ENCODE results near the gene TRABD.
A peak's percentile ranks its signal among the peaks of the same experiment; 100 is the strongest.
"Not testable (repeated sequence)": the region's sequence is repeated elsewhere in the genome, so short reads cannot be mapped to it uniquely, and the experiment has no call there.

The TRABD gene
- total RNA-seq, result 183 to 235 reads per million in 2 donors

DNA sequence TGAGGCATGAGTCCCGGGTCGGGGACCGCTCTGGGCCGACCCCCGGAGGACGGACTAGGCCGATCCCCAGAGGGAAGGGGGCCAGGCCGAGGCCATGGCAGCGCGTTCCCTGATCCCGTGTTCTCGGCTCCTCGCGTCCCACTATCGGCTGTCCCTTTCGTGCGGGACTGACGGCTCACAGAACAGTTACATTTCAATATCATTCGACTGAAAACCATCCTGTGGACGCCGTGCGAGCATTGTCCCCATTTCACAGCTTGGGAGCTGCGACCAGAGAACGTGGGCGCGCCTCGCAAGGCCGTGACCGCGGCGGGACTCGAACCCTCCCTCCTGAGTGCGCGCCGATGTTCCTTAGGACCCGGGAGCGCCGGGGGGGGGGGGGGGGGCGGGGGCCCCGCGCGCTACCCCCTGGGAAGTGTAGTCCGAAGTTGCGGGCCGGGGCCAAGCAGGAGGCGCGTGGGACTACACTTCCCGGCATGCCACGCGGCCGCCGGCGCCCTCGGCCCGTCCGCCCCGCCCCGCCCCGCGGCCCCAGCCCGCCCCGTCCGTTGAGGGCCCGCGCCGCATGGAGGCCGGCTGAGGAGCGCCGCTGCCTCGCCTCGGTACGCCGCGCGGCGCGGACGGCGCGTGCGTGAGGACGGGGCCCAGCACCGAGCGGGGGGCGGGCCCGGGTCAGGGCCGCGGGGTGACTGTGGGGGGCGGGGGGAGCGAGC, at the start of gene TRABD:
Gene TRABD (plus strand): TSS at position 539 of the 713 bp plus-strand sequence. CDS start 7,148 bp downstream, outside the sequence.
- DNase-seq, result peak; percentile 84

- DNase-seq, result no peak
Observed at GRCh38 chr22:50136581-50137015, 49.1 kb upstream of the TRABD start.

GRCh38 chr22:50137277-50137676, 48.4 kb upstream of the TRABD start:
- not testable (repeated sequence) for DNase-seq

- DNase-seq, result no peak
Observed at GRCh38 chr22:50138041-50138440, 47.7 kb upstream of the TRABD start.

DNA sequence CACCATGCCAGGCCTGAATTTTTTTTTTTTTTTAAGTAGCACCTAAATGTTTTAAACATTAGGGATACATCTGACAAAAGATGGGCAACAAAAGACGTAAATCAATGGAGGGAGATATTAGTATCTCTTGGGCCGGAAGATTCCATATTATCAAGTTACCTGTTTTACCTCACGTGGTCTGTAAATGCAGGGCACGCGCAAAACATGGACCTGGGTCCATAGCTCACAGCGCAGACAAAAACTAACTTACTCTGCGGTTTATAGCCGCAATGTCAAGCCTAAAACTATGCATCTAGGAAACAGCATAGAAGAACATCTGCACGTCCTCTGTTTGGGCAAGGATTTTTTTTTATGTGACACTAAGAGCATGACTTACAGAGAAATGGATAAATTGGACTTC, 46.7 kb upstream of the TRABD start:
- DNase-seq, result no peak

DNA sequence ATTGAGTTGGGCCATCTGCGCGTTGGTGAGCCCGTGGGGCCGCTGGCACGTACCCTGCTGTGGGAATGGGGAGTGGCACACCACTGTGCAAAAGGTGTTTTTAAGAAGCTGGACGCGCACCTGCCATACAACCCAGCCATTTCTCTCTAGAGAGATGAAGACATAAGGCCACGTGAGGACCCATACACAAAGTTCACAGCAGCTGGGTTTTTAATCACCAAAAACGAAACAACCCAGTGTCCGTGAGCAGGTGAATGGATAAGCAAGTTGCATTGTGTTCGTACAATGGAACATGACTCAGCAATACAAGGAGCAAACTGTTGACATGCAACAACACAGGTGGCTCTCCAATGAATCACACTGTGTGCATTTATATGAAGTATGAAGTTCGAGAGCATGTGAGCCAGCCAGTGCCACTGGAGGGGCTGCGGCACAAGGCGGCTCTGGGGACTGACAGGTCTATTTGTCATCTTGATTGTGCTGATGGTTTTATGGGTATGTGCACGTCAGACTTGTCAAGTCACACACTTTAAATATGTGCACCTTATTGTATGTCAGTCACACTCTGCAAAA, 45.8 kb upstream of the TRABD start:
- no peak for DNase-seq

DNA sequence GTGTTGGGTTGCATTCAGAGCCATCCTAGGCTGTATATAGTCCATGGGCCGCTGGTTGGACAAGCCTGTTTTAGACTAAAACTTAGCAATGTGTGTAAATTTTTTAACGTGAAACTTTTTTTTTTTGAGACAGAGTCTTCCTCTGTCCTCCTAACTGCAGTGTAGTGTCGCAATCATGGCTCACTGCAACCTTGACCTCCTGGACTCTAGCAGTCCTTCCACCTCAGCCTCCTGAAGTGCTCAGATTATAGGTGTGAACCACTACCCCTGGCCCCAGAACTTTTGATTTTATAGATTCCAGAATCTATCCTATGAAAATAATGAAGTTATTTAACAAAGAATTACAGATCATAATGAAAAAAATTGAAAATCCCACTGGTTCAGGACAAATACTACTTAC, 45.1 kb upstream of the TRABD start:
- no peak for DNase-seq

DNA sequence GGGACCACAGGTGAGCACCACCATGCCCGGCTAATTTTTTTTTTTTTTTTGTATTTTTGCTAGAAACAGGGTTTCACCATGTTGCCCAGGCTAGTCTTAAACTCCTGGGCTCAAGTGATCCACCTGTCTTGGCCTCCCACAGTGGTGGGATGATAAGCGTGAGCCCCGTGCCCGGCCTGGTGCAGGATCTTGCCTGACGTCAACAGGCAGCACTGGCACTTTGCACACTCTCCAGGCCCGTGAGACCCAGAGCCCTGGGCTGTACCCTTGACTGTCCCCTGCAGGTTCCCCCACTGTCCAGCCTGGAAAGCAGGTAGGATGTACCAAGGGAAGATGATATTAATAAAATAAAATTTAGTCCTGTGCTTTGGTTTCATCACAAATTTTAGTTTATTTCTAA, 44.3 kb upstream of the TRABD start:
- no peak for DNase-seq

DNA sequence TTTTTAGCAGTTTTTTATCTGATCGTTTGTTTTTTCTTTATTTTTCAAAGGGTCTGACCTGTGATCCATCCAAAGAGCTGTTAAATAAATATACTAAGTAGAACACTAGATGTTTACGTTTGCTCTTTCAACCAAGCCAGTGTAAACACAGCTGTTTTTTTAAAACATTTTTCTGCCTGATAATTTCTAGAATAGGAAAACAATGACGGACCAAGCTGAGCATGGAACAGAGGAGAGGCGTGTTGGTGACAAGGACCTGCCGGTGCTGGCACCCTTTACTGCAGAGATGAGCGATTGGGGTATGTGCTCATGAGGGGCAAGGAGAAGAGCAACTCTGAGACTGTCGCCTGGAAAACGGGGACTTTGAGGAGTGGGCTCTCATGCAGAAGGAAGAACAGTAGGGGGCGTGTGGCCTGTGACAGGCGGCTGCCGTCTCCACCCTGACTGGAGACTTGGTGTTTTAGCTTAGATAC, 43.8 kb upstream of the TRABD start:
- no peak for DNase-seq

GRCh38 chr22:50143096-50143495, 42.6 kb upstream of the TRABD start:
- no peak for DNase-seq

DNA sequence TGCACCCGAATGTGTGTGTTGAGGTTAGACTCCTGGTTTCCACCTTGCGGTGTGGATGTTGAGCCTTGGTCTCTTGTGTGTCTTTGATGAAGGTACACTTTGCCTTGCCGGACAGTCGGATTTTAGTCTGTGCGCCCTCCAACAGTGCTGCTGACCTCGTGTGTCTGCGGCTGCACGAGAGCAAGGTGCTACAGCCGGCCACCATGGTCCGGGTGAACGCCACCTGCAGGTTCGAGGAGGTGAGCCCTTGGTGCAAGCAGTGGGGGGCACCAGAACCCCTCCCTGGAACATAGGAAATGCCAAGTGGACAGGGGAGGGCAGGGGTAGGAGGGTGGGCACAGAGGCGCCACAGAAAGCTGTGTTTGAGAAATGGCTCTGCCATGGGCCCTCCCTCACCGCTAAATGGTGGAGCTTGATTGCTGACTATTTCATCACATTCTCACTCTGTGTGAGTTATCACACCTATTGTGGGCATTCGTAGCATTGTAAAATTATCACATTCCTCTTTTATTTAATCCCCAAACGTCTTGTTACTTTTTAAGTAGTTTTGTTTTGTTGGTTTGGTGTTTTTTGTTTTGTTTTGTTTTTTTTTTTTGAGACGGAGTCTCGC, 41.6 kb upstream of the TRABD start:
- no peak for DNase-seq

DNA sequence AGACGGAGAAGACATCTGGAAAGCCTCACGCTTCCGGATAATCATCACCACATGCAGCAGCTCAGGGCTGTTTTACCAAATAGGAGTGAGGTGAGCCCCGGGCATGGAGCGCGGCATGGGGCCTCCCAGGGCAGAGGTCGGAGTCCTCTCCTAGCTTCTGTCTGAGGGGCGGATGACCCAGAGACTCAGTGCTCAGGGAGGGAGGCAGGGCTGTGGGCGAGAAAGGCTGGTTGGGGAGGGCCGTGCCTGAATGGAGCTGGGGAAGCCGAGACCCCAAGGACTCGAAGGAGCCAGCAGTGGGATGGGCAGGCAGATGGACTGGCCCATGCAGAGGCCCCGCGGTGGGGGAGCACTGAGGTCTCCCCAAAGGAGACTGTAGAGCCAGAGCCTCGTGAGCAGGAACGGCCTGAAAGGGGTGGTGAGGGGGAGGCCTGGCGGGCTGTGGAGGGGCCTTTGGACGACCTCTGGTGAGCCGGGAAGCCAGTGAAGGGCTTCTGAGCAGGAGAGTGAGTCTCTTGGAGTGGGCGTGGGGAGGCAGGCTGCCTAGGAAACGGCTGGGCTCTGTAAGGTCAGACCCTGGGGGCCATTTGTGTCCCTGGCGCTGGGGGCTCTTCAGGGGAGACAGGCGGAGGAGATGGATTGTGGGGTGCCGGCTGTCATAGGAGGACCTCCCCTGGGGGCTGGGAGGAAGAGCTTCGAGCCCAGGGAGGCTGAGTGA, 39.8 kb upstream of the TRABD start:
- no peak for DNase-seq

- no peak for DNase-seq
Observed at GRCh38 chr22:50146439-50147238, 39.1 kb upstream of the TRABD start.

GRCh38 chr22:50147258-50148165, 38.2 kb upstream of the TRABD start:
- not testable (repeated sequence) for DNase-seq

GRCh38 chr22:50148166-50148500, 37.6 kb upstream of the TRABD start:
- no peak for DNase-seq

- no peak for DNase-seq
Observed at GRCh38 chr22:50148991-50149721, 36.6 kb upstream of the TRABD start.

DNA sequence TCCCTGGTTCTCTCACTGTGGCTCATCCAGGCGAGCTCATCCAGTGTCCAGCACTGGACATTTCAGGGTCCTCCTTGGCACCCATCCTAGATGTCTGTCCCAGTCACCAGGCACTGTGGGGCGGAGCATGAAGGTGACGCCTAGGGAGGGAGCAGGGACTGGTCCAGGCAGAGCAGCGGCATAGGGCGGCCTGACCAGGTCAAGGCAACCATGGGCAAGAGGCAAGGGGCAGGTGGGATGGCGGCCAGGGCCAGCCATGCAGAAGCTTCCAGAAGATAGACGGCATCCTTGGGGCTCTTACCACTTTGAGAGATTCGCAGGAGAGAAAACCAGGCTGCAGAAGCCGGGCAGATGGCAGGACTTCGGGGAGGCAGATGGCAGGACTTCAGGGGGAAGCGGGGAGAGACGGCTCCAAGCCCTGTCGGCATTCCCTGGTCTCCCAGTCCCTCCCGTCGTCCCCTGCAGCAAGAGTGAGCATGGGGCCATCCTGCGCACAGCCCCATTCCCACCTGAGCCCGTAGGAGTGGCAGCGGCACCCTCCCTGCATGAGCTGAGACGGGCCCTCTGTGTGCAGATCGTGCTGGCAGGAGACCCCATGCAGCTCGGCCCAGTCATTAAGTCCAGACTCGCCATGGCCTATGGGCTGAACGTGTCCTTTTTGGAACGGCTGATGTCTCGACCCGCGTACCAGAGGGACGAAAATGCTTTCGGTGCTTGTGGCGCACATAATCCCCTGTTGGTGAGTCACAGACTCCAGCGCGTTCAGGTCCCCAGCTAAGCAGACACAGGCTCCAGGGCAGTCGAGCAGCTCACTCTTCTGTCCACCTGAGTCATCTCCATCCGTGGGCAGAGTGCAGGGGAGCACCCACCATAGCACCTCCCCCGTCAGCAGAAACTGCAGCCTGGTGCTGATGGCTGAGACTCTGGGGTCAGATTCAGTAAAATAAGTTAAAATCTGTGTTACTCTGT, 35.3 kb upstream of the TRABD start:
- no peak for DNase-seq

DNA sequence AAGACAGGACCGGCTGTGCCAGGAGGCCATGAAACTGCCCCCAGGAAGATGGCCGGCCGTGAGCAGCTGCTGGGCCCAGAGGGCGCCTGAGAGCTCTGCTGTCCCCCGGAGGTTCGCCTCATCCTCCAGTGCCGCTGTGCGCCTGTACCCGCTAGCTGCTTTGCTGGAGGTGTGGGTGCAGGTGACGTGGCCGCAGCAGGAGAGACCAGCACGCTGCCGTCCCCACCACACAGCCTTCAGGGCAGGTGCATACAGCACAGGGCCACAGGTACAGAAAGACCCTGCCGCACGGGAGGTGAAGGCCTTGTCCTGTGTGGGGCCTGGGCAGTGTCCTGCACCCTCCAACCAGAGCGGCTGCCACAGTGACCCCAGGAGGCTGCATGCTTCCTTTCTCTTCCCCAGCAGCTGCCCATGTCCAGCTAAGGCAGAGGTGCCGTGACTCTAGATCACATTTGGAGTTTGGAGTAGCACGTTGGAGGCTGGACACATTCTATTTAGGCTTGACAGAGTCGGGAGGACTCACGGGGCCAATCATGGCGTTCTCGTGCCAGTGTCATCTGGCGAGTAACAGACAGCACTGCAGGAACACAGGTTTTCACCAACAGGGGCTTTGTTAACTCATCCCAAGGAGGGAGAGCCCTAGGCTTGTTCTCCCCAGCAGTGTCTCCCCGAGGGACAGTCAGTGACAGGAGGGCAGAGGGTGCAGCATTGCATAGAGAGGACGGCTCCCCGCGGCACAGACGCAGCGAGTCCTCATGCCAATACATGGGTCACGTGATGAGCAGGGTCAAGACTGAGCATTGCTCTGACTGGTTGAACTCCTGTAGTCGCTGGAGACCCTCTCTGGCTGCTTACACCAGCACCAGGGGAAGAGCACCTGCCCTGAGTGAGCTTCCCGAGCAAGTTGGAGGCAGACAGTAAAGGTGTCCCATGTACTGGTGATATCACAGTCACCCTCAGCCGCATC, 33.9 kb upstream of the TRABD start:
- DNase-seq, result no peak
